ENCODE data around the gene FBXO3. TPM values are rescaled to one million over a fixed set of nuclear protein-coding genes. Genes with fewer than 3 reads are reported as not detected.
"Not testable (repeated sequence)": the region's sequence is repeated elsewhere in the genome, so short reads cannot be mapped to it uniquely, and the experiment has no call there.

The FBXO3 gene, protein sequence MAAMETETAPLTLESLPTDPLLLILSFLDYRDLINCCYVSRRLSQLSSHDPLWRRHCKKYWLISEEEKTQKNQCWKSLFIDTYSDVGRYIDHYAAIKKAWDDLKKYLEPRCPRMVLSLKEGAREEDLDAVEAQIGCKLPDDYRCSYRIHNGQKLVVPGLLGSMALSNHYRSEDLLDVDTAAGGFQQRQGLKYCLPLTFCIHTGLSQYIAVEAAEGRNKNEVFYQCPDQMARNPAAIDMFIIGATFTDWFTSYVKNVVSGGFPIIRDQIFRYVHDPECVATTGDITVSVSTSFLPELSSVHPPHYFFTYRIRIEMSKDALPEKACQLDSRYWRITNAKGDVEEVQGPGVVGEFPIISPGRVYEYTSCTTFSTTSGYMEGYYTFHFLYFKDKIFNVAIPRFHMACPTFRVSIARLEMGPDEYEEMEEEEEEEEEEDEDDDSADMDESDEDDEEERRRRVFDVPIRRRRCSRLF
- polyA plus RNA-seq (2012; ENCODE audit: missing spikeins): 11.6 TPM

DNA sequence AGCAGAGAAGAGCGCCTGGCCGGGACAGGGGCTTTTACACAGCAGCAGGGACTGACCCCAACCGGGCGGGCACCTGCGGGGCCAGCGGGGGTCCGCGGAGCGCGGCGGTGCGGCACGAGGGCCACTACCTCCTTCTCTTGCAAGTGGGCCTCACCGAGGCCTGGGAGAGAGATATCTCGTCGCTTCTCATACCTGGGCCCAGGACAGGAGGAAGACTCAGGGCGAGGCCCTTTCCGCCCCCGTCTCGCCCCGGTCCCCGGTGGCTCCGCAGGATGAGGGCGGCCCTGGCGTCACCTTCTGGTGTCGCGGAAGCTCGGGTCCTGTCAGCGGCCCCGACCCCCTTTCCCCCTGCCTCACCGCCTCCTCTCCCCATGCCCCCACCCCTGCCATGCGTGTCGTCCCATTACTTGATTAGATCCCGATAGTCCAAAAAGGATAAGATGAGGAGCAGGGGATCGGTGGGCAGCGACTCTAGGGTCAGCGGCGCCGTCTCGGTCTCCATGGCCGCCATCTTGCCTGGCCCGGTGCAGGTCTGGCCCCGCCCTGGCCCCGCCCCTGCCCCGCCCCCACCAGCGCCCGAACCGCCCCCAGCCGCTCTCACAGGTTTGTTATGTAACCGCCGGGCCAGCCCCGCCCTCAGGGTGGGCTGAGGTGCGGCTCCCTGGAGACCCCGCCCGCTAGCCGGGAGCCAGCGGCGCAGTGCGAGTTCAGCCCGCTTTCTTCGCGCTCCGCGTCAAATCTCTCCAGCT lies at the start of gene FBXO3:
TSS of gene FBXO3 (minus strand) at position 534 of the 749 bp plus-strand sequence. CDS start at position 511, 23 bp downstream.
- DNase-seq (ENCODE audit: insufficient read length) (peak; percentile 86), FAIRE-seq (peak; percentile 88)
- no peak for TF ChIP-seq POLR2AphosphoS5 (IDR thresholded peaks at IDR 0.05; ENCODE audit: low read depth, low read length)
- TF ChIP-seq POLR2A (IDR thresholded peaks at IDR 0.05; ENCODE audit: low read depth, low read length): peak; percentile 55; the same call in 1 of the 2 replicates
- no peak for TF ChIP-seq TAF1 (IDR thresholded peaks at IDR 0.05; ENCODE audit: borderline replicate concordance, low read depth, low read length)

DNA sequence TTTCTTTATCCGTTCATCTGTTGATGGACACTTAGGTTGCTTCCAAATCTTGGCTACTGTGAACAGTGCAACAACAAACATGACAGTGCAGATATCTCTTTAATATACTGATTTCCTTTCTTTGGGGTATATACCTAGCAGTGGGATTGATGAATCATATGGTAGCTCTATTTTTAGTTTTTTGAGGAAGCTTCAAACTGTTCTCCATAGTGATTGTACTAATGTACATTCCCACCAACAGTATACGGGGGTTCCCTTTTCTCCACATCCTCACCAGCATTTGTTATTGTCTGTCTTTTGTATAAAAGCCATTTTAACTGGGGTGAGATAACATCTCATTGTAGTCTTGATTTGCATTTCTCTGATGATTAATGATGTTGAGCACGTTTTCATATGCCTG lies 48.7 kb upstream of the FBXO3 start:
- FAIRE-seq; DNase-seq (ENCODE audit: insufficient read length): not testable (repeated sequence)

DNA sequence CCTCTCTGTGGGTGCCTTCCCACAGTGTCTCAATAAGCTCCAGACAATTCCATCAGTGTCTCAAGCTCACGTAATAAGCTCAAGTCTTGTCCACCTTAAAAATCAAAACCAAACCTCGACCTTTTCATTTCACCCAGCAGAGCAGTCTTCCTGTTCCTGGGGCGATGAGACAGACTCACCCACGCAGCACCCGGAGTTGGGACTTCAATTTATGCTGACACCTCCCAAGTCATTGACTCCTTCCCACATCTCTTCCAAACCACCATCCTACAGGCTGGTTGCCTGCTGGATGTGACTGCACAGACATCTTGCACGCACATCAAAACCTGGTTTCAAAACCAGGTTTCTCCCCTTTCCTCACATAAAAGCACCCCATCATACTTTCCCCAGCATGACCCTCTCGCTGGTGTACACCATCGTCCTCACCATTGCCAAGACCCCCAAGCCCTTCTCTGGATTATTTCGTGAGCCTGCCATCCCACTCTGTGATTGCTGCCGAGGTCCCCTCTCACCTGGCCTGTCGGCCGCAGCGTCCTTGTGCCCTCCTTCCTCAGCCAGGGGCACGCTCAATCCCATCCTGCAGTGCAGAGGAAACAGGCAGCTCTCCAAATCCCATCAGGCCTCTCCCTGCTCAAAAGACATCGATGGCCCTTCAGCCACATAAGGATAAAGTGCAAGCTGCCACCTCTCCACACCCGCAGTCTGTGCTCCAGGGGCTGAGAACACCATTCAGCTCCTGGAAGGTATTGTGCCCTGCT lies 45.1 kb upstream of the FBXO3 start:
- no peak for DNase-seq (ENCODE audit: insufficient read length)
- FAIRE-seq: no peak
- TF ChIP-seq POLR2AphosphoS5 (IDR thresholded peaks at IDR 0.05; ENCODE audit: low read depth, low read length) (no peak), TAF1 (IDR thresholded peaks at IDR 0.05; ENCODE audit: borderline replicate concordance, low read depth, low read length) (no peak), POLR2A (IDR thresholded peaks at IDR 0.05; ENCODE audit: low read depth, low read length) (no peak)

DNA sequence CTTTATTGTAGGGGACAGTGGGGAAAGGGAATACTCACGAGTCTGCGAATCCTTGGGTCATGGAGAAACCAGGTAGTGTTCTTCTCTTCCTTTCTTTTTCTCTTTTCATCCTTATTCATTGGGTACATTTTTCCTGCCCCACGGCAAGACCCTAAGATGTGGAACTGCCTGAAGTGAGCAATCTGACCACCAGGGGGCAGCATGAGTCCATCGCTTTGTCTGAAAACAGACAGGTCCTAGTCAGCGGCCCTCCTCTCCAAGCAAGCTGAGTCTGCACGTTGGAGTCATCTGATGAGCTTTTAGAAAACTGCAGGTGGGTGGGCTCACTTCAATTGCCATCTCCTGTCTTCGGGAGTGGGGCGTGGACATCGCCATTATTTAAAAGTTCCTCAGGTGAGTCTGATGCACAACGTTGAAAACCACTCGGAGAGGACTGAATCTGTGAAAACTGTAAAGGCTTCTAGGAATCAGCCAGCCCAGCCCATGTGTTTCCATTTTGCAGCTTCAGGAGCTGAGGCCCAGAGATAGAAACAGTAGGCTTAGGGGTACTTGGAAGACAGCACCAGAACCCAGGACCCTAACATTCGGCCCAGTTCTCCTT lies 34.0 kb upstream of the FBXO3 start:
- TF ChIP-seq POLR2A (IDR thresholded peaks at IDR 0.05; ENCODE audit: low read depth, low read length) (no peak), POLR2AphosphoS5 (IDR thresholded peaks at IDR 0.05; ENCODE audit: low read depth, low read length) (no peak), TAF1 (IDR thresholded peaks at IDR 0.05; ENCODE audit: borderline replicate concordance, low read depth, low read length) (no peak)
- DNase-seq (ENCODE audit: insufficient read length) (peak; percentile 40), FAIRE-seq (peak; percentile 99)

DNA sequence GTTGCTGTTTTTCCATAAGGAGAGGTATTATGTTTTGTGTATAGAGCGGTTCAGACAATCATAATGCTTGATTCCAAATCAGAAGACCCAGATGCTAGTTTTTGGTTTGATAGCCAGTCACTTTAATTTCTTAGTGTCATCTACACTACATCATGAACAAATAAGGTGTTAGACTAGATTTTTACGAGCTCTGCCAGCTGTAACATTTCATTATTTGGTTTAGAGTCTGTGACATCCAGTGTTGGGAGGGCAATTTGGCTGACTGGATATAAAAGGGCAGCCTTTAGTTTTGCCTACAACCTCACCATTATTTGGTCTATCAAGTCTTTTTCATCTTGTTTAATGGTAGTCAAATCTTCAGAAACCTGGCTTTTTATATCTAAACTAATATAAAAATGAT lies 30.2 kb upstream of the FBXO3 start:
- no peak for DNase-seq (ENCODE audit: insufficient read length)
- FAIRE-seq: no peak
- TF ChIP-seq POLR2A (IDR thresholded peaks at IDR 0.05; ENCODE audit: low read depth, low read length) (no peak), TAF1 (IDR thresholded peaks at IDR 0.05; ENCODE audit: borderline replicate concordance, low read depth, low read length) (no peak), POLR2AphosphoS5 (IDR thresholded peaks at IDR 0.05; ENCODE audit: low read depth, low read length) (no peak)

DNA sequence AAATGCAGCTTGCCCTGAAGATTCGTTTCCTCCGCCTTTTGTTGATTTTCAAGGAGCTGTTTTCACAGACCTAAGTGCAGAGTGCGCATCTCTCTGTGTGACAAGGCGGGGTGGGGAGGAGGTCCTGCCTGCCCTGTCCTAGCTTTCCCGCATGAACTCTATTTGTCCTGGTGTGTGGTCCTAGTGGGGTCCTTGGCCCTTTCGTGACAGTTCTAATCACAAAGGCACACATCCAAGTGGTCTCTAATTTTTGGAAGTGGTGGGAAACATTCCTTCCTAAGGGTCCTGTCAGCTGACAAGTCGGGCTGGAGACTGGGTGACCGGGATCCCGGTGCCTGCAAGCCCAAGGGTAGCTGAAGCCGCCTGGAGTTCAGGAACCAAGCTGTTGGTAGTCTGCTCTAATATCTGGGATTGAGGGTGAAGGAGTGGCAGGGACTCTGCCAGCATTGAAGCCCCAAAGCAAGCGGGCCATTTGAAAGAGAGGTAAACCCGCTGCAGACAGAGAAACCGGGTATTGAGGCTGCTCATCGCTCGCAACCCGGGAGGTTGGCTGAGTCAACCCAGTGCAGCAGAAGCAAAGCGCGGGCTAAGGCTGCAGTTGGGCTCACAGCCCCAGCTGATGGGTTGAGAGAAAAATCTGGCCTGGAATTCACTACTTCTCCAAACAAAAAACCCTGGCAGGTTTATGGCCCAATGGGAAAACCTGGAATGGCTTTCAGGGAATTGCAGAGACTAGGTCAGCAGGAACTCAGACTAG lies 28.1 kb upstream of the FBXO3 start:
- FAIRE-seq (peak; percentile 27), DNase-seq (ENCODE audit: insufficient read length) (no peak)
- TF ChIP-seq POLR2AphosphoS5 (IDR thresholded peaks at IDR 0.05; ENCODE audit: low read depth, low read length) (no peak), TAF1 (IDR thresholded peaks at IDR 0.05; ENCODE audit: borderline replicate concordance, low read depth, low read length) (no peak)

DNA sequence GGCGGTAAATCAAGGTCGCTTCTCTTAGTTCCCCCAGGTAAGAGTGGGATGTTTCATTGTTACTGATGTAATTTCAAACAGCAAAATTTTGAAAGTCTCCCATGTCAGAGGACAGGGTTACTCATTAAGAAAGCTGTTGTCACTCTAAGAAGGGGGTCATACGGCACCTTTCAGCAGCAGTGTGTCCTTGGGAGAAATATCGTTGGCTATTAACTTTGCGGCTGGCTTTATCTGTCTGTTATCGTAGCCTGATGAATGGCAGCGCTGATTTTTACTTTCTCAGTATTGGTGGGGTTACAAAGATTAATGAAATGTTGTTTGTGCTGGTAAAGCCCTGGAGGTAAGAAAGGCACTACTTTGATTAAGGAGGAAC lies 27.5 kb upstream of the FBXO3 start:
- FAIRE-seq (no peak), DNase-seq (ENCODE audit: insufficient read length) (no peak)
- TF ChIP-seq TAF1 (IDR thresholded peaks at IDR 0.05; ENCODE audit: borderline replicate concordance, low read depth, low read length) (no peak), POLR2AphosphoS5 (IDR thresholded peaks at IDR 0.05; ENCODE audit: low read depth, low read length) (no peak), POLR2A (IDR thresholded peaks at IDR 0.05; ENCODE audit: low read depth, low read length) (no peak)

DNA sequence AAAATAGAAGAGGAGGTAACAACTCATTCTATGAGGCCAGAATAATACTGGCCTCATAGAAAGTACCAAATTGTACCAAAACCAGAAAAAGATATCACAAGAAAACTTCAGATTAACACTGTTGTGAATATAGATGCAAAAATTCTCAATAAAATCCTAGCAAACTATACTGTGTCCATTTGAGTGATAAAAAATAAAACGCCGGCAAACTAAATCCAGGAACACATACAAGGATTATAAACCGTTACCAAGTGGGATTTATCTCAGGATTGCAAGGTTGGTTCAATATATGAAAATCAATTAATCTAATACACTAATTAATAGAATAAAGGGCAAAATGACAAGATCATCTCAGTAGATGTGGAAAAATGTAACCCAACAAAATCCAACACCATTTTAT lies 23.6 kb upstream of the FBXO3 start:
- DNase-seq (ENCODE audit: insufficient read length): no peak
- no peak for FAIRE-seq
- TF ChIP-seq POLR2AphosphoS5 (IDR thresholded peaks at IDR 0.05; ENCODE audit: low read depth, low read length): no peak
- TF ChIP-seq TAF1 (IDR thresholded peaks at IDR 0.05; ENCODE audit: borderline replicate concordance, low read depth, low read length): no peak
- no peak for TF ChIP-seq POLR2A (IDR thresholded peaks at IDR 0.05; ENCODE audit: low read depth, low read length)

DNA sequence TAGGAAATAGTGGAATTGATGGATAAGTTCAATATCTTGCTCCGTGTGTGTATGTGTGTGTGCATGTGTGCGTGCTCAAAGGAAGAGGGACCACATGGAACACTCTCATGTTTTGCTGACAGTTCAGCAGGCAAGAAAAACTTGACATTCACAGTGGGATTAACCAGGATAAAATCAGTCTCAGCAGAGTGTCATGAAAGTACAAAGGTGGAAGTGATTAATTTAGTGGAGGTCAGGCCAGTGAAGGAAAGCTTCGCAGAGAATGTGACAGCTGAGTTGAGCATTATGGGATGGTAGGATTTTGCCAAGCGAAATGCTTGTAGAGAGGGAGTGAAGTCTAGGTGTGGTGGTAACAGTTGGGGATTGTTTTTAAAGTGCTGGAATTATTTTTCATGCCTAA lies 15.7 kb upstream of the FBXO3 start:
- FAIRE-seq (peak; percentile 87), DNase-seq (ENCODE audit: insufficient read length) (no peak)
- no peak for TF ChIP-seq TAF1 (IDR thresholded peaks at IDR 0.05; ENCODE audit: borderline replicate concordance, low read depth, low read length)

DNA sequence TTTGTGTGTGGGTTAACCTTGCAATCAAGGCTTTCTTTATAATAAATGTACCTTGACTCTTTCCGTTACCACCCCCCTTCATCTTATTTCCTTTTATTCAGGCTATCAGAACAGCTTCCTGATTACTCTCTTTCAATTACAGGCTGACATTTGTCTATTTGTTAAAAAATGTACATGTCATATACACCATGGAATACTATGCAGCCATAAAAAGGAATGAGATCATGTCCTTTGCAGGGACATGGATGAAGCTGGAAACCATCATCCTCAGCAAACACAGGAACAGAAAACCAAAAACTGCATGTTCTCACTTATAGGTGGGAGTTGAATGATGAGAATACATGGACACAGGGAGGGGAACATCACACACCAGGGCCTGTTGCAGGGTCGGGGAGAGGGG lies 13.8 kb upstream of the FBXO3 start:
- not testable (repeated sequence) for FAIRE-seq; DNase-seq (ENCODE audit: insufficient read length)

DNA sequence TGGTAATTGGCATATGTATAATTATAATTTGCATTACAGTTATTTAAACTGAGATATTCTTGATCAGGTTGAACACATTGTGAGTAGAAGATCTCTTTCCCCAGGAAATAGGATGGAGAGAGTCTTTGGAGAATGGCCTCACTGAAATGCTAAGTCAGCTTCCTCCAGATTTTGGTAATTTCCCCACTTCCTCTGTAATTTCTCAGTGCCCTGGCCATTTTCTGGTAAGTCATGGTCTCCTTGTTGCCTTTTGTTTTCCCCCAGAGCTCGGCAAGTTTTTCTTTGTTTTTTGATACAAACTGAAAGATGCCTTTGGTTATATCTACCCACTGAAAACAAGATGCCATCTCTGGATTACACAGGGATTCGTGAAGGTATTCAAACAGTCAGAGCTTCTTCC lies 12.8 kb upstream of the FBXO3 start:
- no peak for TF ChIP-seq POLR2A (IDR thresholded peaks at IDR 0.05; ENCODE audit: low read depth, low read length)
- TF ChIP-seq TAF1 (IDR thresholded peaks at IDR 0.05; ENCODE audit: borderline replicate concordance, low read depth, low read length): no peak
- TF ChIP-seq POLR2AphosphoS5 (IDR thresholded peaks at IDR 0.05; ENCODE audit: low read depth, low read length): no peak
- FAIRE-seq (peak; percentile 89), DNase-seq (ENCODE audit: insufficient read length) (no peak)
